ENCODE results near the gene PPP5C.

- TF ChIP-seq, protein P1, sequence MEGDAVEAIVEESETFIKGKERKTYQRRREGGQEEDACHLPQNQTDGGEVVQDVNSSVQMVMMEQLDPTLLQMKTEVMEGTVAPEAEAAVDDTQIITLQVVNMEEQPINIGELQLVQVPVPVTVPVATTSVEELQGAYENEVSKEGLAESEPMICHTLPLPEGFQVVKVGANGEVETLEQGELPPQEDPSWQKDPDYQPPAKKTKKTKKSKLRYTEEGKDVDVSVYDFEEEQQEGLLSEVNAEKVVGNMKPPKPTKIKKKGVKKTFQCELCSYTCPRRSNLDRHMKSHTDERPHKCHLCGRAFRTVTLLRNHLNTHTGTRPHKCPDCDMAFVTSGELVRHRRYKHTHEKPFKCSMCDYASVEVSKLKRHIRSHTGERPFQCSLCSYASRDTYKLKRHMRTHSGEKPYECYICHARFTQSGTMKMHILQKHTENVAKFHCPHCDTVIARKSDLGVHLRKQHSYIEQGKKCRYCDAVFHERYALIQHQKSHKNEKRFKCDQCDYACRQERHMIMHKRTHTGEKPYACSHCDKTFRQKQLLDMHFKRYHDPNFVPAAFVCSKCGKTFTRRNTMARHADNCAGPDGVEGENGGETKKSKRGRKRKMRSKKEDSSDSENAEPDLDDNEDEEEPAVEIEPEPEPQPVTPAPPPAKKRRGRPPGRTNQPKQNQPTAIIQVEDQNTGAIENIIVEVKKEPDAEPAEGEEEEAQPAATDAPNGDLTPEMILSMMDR (IDR thresholded peaks at IDR 0.05 in 4 of 5, conservative IDR thresholded peaks at IDR 0.05 in 1 of 5) = no peak
- no peak for TF ChIP-seq POLR2A (IDR thresholded peaks at IDR 0.05)
Measured at GRCh38 chr19:46423188-46423587, 76.3 kb downstream of the PPP5C start.

Measured in gastrocnemius medialis (tissue), 4 donors.